Osteoblast (primary cell): ENCODE measurements around the gene CHST11. TPM values are rescaled to one million over a fixed set of nuclear protein-coding genes. Genes with fewer than 3 reads are reported as not detected.

Experiments
- DNase-seq: peaks from one replicate; pipeline ENCODE4 v3.0.0; 2011; ENCODE audit warnings: low spot score, mixed read lengths; ENCODE audit not compliant: insufficient read length; ENCODE audit errors: missing footprints
- H2AFZ ChIP-seq: 2 replicates; pipeline ENCODE4 v1.6.0; 2011; ENCODE audit warnings: mild to moderate bottlenecking, low read length
- H3K27ac ChIP-seq: 2 replicates; pipeline ENCODE4 v1.5.1; 2011; ENCODE audit warnings: mild to moderate bottlenecking, low read depth, low read length, moderate library complexity
- H3K27me3 ChIP-seq: 2 replicates; pipeline ENCODE4 v1.6.0; 2012; ENCODE audit warnings: mild to moderate bottlenecking, control low read depth, inconsistent platforms, low read length, moderate library complexity; ENCODE audit not compliant: insufficient read depth
- H3K36me3 ChIP-seq: 2 replicates; pipeline ENCODE4 v1.5.1; 2011; ENCODE audit warnings: mild to moderate bottlenecking, low read length, control low read depth, moderate library complexity; ENCODE audit not compliant: insufficient read depth
- H3K4me1 ChIP-seq: 2 replicates; pipeline ENCODE4 v1.5.1; 2011; ENCODE audit warnings: mild to moderate bottlenecking, low read length, control low read depth, moderate library complexity; ENCODE audit not compliant: insufficient read depth
- H3K4me2 ChIP-seq: 2 replicates; pipeline ENCODE4 v1.6.0; 2011; ENCODE audit warnings: mild to moderate bottlenecking, low read length; ENCODE audit not compliant: insufficient read depth
- H3K4me3 ChIP-seq: fragments of 200-600 bp; sonication (generic); 3 replicates; pipeline ENCODE4 v1.5.1; 2012; ENCODE audit warnings: mild to moderate bottlenecking, low read length, inconsistent platforms; ENCODE audit not compliant: insufficient read depth
- H3K79me2 ChIP-seq: 2 replicates; pipeline ENCODE4 v1.6.0; 2012; ENCODE audit warnings: mild to moderate bottlenecking, low read length, control low read depth, inconsistent platforms; ENCODE audit not compliant: insufficient read depth
- H3K9me3 ChIP-seq: 2 replicates; pipeline ENCODE4 v1.5.1; 2011; ENCODE audit warnings: low read depth, low read length, control low read depth
- H4K20me1 ChIP-seq: 2 replicates; pipeline ENCODE4 v1.6.0; 2012; ENCODE audit warnings: mild to moderate bottlenecking, low read length, control low read depth; ENCODE audit not compliant: insufficient read depth
- CTCF ChIP-seq: IDR thresholded peaks from 2 replicates; pipeline ENCODE4 v1.5.1; 2011; ENCODE audit warnings: mild to moderate bottlenecking, low read depth, low read length, moderate library complexity; ENCODE audit errors: extremely low read depth
- total RNA-seq: library from RNA; depleted of rRNA; stranded (reverse); fragments of >200 nt; gene quantifications from 2 replicates; pipeline ENCODE4 v1.2.3, GENCODE V29; 2012

Gene CHST11
- total RNA-seq, 1 donor = 24.6 TPM

- Histone ChIP-seq H3K79me2 (no peaks in the 10 kb centered on the region), H2AFZ (no peak overlapping the region), H3K27me3 (no peaks in the 10 kb centered on the region), H3K4me3 (no peak overlapping the region), H3K36me3 (no peaks in the 10 kb centered on the region), H3K4me1 (peaks cover 4% of the 10 kb centered on the region), H3K9me3 (no peaks in the 10 kb centered on the region), H3K27ac (no peak overlapping the region), H3K4me2 (no peak overlapping the region), H4K20me1 (peaks cover 8% of the 10 kb centered on the region)
- DNase-seq = no peak
- TF ChIP-seq CTCF = no peak
These were observed 208.5 kb downstream of the CHST11 start for GRCh38 chr12:104665296-104665695.

- no peak for DNase-seq
- no peak for TF ChIP-seq CTCF
- Histone ChIP-seq H2AFZ (no peak overlapping the region), H3K79me2 (no peaks in the 10 kb centered on the region), H3K4me2 (no peak overlapping the region), H3K36me3 (no peaks in the 10 kb centered on the region), H3K4me1 (peaks cover 18% of the 10 kb centered on the region), H3K9me3 (no peaks in the 10 kb centered on the region), H3K27ac (no peak overlapping the region), H3K27me3 (no peaks in the 10 kb centered on the region), H3K4me3 (no peak overlapping the region), H4K20me1 (peaks cover 5% of the 10 kb centered on the region)
These were observed 210.4 kb downstream of the CHST11 start for GRCh38 chr12:104667139-104667538.

GRCh38 chr12:104668274-104668718, 211.5 kb downstream of the CHST11 start:
- no peak for DNase-seq
- no peak for TF ChIP-seq CTCF

GRCh38 chr12:104669089-104669721, 212.5 kb downstream of the CHST11 start:
- Histone ChIP-seq H3K4me2 (no peak overlapping the region), H3K27me3 (no peaks in the 10 kb centered on the region), H3K9me3 (no peaks in the 10 kb centered on the region), H2AFZ (no peak overlapping the region), H3K27ac (no peak overlapping the region), H3K36me3 (no peaks in the 10 kb centered on the region), H3K79me2 (peaks cover 4% of the 10 kb centered on the region), H3K4me3 (no peak overlapping the region), H3K4me1 (peaks cover 32% of the 10 kb centered on the region), H4K20me1 (peaks cover 8% of the 10 kb centered on the region)
- DNase-seq = no peak
- peak; percentile 22 for TF ChIP-seq CTCF

More at GRCh38 chr12:104668274-104668718, 211.5 kb downstream of the CHST11 start:
- H4K20me1 ChIP-seq = peaks cover 8% of the 10 kb centered on the region
- no peak overlapping the region for H2AFZ ChIP-seq
- H3K4me1 ChIP-seq = peaks cover 29% of the 10 kb centered on the region
- no peaks in the 10 kb centered on the region for H3K27me3 ChIP-seq
- no peak overlapping the region for H3K4me2 ChIP-seq
- H3K4me3 ChIP-seq = no peak overlapping the region
- H3K36me3 ChIP-seq = no peaks in the 10 kb centered on the region
- H3K9me3 ChIP-seq = no peaks in the 10 kb centered on the region
- H3K79me2 ChIP-seq = no peaks in the 10 kb centered on the region
- no peak overlapping the region for H3K27ac ChIP-seq
